ENCODE measurements around the gene CCHCR1.
"Not testable (repeated sequence)": the region's sequence is repeated elsewhere in the genome, so short reads cannot be mapped to it uniquely, and the experiment has no call there.

The CCHCR1 gene

DNA sequence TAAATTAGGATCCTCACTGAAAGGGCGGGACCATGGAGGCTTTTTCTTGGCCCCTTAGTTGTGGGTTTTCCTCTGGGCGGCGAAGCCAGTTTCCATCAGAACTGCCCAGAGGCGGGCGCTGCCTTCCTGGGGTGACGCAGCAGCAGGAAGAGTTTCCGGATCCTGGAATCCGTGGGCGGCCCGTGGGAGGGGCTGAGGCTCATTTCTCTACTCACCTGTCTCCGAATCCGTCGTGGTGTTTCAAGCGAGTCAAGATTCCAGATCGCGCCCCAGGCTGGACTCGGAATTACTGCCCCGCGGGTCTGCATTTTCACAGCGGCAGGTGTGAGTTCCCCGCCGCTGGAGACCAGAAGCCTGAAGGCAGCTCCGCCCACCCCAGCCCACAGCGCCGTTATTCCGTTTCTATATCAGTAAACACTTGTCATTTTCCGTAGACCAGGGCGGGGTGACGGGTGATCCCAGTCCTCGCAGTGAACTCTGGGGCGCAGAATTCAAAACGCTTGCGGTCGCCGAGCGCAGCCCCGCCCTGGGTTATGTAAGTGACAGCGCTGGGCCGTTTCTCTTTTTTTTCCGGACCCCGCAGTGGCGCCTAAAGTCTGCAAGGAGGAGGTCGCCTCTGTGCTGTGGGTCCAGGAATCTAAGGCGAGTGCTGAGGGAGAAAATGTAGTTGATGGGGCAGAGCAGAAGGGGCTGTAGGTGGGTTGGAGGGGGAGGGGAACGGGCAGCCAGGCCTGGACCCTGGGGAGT, 40.1 kb upstream of the CCHCR1 start:
- peak; percentile 63 for DNase-seq (ENCODE audit: low spot score)
- TF ChIP-seq, protein P1, sequence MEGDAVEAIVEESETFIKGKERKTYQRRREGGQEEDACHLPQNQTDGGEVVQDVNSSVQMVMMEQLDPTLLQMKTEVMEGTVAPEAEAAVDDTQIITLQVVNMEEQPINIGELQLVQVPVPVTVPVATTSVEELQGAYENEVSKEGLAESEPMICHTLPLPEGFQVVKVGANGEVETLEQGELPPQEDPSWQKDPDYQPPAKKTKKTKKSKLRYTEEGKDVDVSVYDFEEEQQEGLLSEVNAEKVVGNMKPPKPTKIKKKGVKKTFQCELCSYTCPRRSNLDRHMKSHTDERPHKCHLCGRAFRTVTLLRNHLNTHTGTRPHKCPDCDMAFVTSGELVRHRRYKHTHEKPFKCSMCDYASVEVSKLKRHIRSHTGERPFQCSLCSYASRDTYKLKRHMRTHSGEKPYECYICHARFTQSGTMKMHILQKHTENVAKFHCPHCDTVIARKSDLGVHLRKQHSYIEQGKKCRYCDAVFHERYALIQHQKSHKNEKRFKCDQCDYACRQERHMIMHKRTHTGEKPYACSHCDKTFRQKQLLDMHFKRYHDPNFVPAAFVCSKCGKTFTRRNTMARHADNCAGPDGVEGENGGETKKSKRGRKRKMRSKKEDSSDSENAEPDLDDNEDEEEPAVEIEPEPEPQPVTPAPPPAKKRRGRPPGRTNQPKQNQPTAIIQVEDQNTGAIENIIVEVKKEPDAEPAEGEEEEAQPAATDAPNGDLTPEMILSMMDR (IDR thresholded peaks at IDR 0.05; ENCODE audit: extremely low read depth, insufficient read depth, missing control alignments), result no peak
- in situ Hi-C loops (cut with MboI; ENCODE audit: low pct_unique_long_range_greater_than_20kb, low sequenced_read_pairs, unreplicated experiment), result no loop called here

- DNase-seq (ENCODE audit: low spot score); in situ Hi-C loops (cut with MboI; ENCODE audit: low pct_unique_long_range_greater_than_20kb, low sequenced_read_pairs, unreplicated experiment): not testable (repeated sequence)
Measured at GRCh38 chr6:31196251-31197022, 38.8 kb upstream of the CCHCR1 start.

DNA sequence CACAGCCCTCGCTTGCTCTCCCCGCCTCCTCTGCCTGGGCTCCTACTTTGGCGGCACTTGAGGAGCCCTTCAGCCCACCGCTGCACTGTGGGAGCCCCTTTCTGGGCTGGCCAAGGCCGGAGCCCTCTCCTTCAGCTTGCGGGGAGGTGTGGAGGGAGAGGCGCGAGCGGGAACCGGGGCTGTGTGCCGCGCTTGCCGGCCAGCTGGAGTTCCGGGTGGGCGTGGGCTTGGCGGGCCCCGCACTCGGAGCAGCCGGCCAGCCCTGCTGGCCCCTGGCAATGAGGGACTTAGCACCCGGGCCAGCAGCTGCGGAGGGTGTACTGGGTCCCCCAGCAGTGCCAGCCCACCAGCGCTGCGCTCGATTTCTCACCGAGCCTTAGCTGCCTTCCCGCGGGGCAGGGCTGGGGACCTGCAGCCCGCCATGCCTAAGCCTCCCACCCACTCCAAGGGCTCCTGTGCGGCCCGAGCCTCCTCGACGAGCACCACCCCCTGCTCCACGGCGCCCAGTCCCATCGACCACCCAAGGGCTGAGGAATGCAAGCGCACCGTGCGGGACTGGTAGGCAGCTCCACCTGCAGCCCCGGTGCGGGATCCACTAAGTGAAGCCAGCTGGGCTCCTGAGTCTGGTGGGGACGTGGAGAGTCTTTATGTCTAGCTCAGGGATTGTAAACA, 37.8 kb upstream of the CCHCR1 start:
- DNase-seq (ENCODE audit: low spot score); in situ Hi-C loops (cut with MboI; ENCODE audit: low pct_unique_long_range_greater_than_20kb, low sequenced_read_pairs, unreplicated experiment): not testable (repeated sequence)

DNA sequence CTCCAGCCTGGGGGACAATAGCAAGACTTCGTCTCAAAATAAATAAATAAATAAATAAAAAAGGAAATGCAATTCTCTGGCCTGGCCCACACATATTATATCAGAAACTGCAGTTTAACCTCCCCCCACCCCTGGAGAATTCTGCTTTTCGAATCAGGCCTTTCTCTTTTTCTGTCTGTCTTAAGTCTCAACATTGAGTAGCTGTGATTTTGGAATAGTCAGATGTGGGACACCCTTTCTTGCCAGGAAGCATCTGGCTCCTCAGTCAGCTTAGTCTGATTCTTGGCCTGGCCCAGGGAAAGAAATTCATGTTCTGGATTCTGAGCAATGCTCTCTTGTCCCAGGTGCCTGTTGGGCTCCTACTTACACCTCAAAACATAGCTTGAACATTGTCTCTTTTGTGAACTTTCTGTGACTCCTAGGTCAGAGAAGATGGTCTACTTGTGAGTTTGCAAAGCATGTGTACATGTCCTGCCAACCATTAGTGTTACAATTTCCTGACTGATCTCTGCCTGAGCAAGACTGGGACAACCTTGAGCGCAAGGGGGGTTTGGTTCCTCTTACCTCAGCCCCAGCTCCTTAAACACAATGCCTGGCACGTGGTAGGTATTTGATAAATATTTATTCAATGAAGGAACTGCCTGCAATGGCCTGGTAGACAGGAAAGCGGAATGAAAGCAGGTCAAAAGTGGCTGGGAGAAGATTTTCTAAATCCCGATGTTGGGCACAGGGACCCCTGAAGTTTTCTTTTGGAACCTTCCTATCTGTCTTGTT, 36.6 kb upstream of the CCHCR1 start:
- no peak for DNase-seq (ENCODE audit: low spot score)
- TF ChIP-seq, protein P1 (IDR thresholded peaks at IDR 0.05; ENCODE audit: extremely low read depth, insufficient read depth, missing control alignments), result no peak
- in situ Hi-C loops (cut with MboI; ENCODE audit: low pct_unique_long_range_greater_than_20kb, low sequenced_read_pairs, unreplicated experiment), result loop anchor here (5.0 kb wide), 2 partner anchors 57 to 173 kb away; partner anchors contain the start of gene PSORS1C2

GRCh38 chr6:31193206-31193605, 35.6 kb upstream of the CCHCR1 start:
- TF ChIP-seq, protein P1 (IDR thresholded peaks at IDR 0.05; ENCODE audit: extremely low read depth, insufficient read depth, missing control alignments), result no peak
- in situ Hi-C loops (cut with MboI; ENCODE audit: low pct_unique_long_range_greater_than_20kb, low sequenced_read_pairs, unreplicated experiment), result loop anchor here (5.0 kb wide), 2 partner anchors 56 to 174 kb away; partner anchors contain the start of gene PSORS1C2
- DNase-seq (ENCODE audit: low spot score), result no peak

GRCh38 chr6:31192431-31193105, 35.0 kb upstream of the CCHCR1 start:
- DNase-seq (ENCODE audit: low spot score), result peak; percentile 42
- in situ Hi-C loops (cut with MboI; ENCODE audit: low pct_unique_long_range_greater_than_20kb, low sequenced_read_pairs, unreplicated experiment), result loop anchor here (5.0 kb wide), 2 partner anchors 55 to 175 kb away; partner anchors contain the start of gene PSORS1C2
- TF ChIP-seq, protein P1 (IDR thresholded peaks at IDR 0.05; ENCODE audit: extremely low read depth, insufficient read depth, missing control alignments), result peak; percentile 78

Data from GM13977 (cell line).